Neuron (in vitro differentiated cells): Measurements from ENCODE around the gene NANS.

Source experiments
- H2AFZ ChIP-seq: one replicate; pipeline ENCODE4 v1.6.1; 2013; ENCODE audit warnings: low read depth, mild to moderate bottlenecking, inconsistent platforms, low read length, moderate library complexity
- H3K27me3 ChIP-seq: one replicate; pipeline ENCODE4 v1.6.1; 2013; ENCODE audit warnings: low read length; ENCODE audit not compliant: insufficient read depth
- H3K36me3 ChIP-seq: one replicate; pipeline ENCODE4 v1.6.1; 2013; ENCODE audit warnings: low read length; ENCODE audit not compliant: insufficient read depth
- H3K4me1 ChIP-seq: one replicate; pipeline ENCODE4 v1.6.1; 2013; ENCODE audit warnings: low read length; ENCODE audit not compliant: insufficient read depth
- H3K4me3 ChIP-seq: 2 replicates; pipeline ENCODE4 v1.5.1; 2013; ENCODE audit warnings: mild to moderate bottlenecking, low read length, moderate library complexity
- H3K9me3 ChIP-seq: one replicate; pipeline ENCODE4 v1.6.1; 2013; ENCODE audit warnings: low read length

The NANS gene

DNA sequence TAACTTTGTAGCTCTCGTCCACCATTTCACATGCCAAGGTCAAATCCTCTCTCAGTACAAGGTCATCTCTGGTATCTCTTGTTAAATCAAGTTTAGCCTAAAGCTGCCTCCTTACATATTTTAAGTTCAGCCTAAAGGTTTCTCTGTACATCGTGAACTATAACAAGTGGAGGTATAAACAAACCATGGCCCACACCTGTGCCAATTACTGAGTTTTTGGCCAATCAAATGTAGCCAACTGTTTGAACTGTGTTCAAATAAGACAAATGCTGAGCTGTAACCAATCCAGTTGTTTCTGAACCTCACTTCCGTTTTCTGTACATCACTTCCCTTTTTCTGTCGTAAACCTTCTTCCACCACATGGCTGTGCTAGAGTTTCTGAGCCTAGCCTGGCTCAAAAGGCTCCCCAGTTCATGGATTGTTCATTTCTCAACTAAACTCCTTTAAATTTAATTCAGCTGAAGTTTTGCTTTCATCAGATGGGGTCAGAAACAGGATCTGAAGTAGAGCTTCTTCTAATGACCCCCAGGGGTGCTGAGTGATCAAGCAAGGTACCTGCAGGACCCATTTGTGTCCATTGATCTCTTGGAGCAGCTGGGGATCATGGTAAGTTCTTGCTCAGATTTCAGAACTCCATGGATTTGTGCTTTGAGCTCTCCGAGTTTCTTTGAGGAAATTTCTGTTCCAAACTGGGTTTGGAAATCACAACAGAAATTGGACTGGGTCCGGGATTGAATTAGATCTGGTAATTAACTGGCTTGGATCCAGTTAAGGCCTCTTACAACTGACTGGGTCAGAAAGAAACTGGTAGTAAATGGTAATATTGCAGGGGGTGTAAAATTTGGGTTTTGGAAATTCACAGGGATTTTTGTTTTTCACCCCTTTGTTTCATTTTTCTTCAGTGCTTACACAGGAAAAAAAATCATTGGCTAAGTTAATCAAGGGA lies 11.0 kb upstream of the NANS start:
- no peak overlapping the region for H3K4me3 ChIP-seq
- no peaks in the 10 kb centered on the region for H3K9me3 ChIP-seq
- H3K27me3 ChIP-seq = no peaks in the 10 kb centered on the region
- peaks cover 3% of the 10 kb centered on the region for H3K4me1 ChIP-seq
- no peak overlapping the region for H2AFZ ChIP-seq
- H3K36me3 ChIP-seq = no peaks in the 10 kb centered on the region

DNA sequence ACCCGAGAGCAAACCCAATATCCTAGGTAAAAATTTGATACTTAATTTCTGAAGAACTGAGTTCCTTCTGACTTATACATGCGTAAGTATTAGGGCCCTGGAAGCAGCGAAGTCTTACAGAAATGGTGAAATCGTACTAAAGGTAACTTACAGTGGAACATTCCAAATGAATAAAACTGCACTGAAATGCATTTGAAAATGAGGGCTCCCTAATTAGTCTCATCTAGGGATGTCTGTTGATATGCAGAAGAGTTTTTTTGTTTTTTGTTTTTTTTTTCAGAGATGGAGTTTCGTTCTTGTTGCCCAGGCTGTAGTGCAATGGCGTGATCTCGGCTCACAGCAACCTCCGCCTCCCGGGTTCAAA lies 10.4 kb upstream of the NANS start:
- H2AFZ ChIP-seq = no peak overlapping the region
- no peaks in the 10 kb centered on the region for H3K9me3 ChIP-seq
- H3K4me1 ChIP-seq = peaks cover 3% of the 10 kb centered on the region
- no peaks in the 10 kb centered on the region for H3K27me3 ChIP-seq
- H3K36me3 ChIP-seq = no peaks in the 10 kb centered on the region
- H3K4me3 ChIP-seq = no peak overlapping the region

DNA sequence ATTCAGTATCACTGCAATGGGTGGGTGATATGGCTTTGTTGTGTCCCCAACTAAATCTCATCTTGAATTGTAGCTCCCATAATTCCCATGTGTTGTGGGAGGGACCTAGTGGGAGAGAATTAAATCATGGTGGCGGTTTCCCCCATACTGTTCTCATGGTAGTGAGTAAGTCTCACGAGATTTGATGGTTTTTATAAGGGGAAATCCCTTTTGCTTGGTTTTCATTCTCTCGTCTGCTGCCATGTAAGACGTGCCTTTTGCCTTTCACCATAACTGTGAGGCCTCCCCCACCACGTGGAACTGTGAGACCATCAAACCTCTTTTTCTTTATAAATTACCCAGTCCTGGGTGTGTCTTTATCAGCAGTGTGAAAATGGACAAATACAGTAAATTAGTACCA lies 9.5 kb upstream of the NANS start:
- Histone ChIP-seq H3K4me3 (no peak overlapping the region), H3K4me1 (peaks cover 3% of the 10 kb centered on the region), H3K9me3 (no peaks in the 10 kb centered on the region), H3K27me3 (peaks cover 7% of the 10 kb centered on the region), H2AFZ (no peak overlapping the region), H3K36me3 (no peaks in the 10 kb centered on the region)

DNA sequence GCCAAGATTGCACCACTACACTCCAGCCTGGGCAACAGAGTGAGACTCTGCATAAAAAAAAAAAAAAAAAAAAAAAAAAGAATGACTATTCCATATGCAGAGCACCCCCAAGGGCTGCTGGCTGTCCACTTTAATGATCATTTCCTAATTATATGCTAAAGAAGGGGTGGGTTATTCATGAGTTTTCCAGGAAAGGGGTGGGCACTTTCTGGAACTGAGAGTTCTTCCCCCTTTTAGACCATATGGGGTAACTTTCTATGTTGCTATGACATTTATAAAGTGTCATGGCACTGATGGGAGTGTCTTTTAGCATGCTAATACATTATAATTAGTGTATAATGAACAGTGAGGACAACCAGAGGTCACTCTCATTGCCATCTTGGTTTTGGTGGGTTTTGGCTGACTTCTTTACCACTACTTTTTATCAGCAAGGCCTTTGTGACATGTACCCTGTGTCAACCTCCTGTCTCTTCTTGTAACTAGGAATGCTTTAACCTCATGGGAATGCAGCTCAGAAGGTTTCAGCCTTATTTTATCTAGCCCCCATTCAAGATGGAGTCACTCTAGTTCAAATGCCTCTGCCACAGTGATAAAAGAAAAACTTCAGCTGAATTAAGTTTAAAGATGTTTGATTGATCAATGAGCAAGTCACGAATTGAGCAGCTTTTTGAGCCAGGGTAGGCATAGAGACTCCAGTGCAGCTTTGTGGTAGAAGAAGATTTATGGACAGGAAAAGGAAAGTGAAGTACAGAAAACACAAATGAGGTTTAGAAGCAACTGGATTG lies 7.1 kb upstream of the NANS start:
- Histone ChIP-seq H3K27me3 (peaks cover 18% of the 10 kb centered on the region), H3K9me3 (no peaks in the 10 kb centered on the region), H2AFZ (peak overlapping the region; percentile 40), H3K4me3 (no peak overlapping the region), H3K4me1 (peaks cover 3% of the 10 kb centered on the region), H3K36me3 (no peaks in the 10 kb centered on the region)

DNA sequence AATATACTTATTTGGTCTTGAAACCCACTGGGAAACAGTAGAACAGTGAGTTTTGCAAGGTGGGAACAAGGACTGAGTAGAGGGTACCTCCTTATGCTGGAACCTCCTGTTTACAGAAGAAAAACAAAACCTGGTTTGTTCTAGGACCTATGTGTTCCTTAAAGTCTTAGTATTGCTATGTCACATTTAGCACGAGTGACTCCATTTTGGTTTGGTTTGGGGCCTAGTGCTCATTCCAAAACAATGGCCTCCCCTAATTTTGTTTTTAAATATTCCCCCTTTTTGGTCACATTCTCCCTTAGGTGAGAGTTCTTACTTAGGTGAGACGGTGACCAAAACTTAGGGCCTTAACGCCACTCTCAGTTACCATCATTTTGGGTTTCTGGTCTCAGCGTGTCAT lies 6.2 kb upstream of the NANS start:
- no peaks in the 10 kb centered on the region for H3K36me3 ChIP-seq
- H3K4me3 ChIP-seq = no peak overlapping the region
- peaks cover 3% of the 10 kb centered on the region for H3K4me1 ChIP-seq
- H3K27me3 ChIP-seq = peaks cover 21% of the 10 kb centered on the region
- no peak overlapping the region for H2AFZ ChIP-seq
- H3K9me3 ChIP-seq = no peaks in the 10 kb centered on the region

DNA sequence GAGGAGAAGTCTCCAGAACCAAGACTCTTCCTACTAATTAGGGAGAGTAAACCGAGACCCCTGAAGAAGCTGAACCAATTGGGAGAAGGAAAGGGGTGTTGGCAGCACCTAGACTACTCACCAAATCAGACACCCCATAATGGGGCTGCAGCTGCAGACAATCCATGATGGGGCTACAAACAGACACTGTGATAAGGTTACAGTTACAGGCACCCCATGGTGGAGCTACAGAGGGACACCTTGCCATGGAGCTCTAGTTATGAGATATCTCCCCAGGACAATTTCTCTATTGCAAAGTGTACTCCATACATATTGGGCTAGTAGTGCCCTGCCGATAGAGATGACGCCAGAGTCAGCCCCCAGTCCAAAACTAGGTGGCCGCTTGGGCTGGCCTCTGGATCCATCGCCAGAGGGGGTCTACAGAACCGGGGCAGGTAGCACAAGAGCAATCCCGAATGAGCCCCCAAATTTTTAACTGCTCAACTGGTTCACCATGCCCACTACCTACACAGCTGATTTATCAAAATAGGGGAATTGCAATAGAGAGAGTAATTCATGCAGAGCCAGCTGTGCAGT lies 2.1 kb upstream of the NANS start:
- peaks cover 9% of the 10 kb centered on the region for H3K4me1 ChIP-seq
- no peaks in the 10 kb centered on the region for H3K9me3 ChIP-seq
- H3K36me3 ChIP-seq = no peaks in the 10 kb centered on the region
- no peak overlapping the region for H3K4me3 ChIP-seq
- peaks cover 21% of the 10 kb centered on the region for H3K27me3 ChIP-seq
- H2AFZ ChIP-seq = no peak overlapping the region

DNA sequence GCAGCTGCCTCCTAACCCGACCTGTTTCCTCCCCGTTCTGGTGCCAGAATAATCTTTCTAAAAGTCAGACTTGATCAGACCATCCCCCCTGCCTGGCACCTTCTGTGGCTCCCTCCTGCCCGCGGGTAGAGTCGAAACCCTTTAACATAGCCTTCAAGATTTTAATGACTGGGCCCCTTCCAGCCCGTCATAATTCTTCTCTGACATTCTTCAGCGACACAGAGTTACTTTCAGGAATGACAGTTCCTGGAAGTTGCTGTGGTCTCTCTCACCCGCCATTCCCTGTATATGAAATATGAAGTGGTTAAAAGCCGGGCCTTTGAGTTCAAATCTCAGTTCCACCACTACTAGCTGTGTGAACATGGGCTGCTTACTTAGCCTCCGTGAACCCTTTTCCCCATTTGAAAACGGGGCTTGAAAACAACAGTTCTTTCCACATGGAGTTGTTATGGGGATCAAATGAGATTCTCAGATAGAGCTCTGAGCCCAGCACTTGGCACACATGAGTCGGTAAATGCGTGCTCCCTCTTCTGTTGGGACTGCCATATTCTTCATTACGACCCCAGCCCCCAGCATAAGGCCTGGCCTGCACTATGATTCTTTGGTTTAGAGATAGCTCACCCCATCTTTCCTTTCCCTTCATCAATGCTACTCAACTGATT lies 737 bp downstream of the NANS start:
- peaks cover 6% of the 10 kb centered on the region for H3K4me1 ChIP-seq
- no peaks in the 10 kb centered on the region for H3K9me3 ChIP-seq
- H2AFZ ChIP-seq = peak overlapping the region; percentile 77
- H3K27me3 ChIP-seq = peaks cover 11% of the 10 kb centered on the region
- H3K4me3 ChIP-seq = peak overlapping the region; percentile 69
- H3K36me3 ChIP-seq = peaks cover 6% of the 10 kb centered on the region

DNA sequence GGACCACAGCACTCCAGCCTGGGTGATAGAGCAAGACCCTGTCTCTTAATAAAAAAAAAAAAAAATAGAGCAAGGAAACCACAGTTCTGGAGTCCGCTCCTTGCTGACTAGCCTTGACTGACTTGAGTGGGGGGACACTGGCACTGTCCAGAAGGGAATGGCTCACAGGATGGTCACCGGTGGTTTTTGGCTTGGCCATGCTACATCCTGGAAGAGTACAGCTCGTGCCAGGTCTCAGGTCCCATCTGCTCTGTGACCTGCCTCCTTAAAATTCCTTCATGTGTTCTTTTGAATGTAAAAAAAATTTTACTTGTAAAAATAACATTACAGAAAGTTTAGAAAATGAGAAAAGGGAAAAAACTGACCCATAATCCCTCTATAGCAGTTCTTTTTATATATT lies 5.6 kb downstream of the NANS start:
- H3K36me3 ChIP-seq = peaks cover 21% of the 10 kb centered on the region

DNA sequence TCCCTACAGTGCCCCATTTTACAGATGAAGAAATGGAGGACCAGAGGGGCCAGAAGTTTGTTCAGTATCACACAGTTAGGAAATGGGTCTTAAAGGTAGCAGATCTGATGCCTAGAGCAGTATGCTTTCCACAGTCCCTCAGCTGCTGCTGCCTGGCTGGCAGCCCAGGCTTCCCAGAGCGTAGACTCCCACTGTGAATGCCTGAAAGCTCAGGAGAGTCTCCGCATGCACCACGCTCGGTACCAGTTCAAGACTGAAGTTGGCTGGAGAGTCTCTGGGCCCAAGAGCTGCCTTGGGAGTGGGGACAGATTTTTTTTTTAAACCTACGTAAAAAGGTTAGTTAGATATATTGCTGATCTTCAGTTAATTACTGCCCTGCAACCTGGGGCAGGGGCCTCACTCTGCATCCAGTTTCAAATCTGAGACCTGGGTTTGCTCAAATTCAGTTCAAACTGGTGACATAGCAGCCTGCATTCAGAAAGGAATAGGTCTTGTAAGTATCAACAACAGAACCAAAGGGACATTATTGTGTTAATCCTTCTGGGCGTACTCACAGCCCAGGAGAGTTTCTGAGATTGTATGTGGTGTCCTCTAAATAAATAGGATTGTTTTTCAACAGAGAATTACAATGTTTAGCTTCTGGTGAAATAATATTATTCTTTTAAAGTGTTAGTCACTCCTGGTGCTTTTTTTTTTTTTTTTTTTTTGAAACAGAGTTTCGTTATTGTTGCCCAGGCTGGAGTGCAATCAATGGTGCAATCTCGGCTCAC lies 8.3 kb downstream of the NANS start:
- H3K36me3 ChIP-seq = peaks cover 21% of the 10 kb centered on the region

More for the DNA sequence above, 5.6 kb downstream of the NANS start:
- H3K4me3 ChIP-seq = no peak overlapping the region
- H3K27me3 ChIP-seq = no peaks in the 10 kb centered on the region
- no peaks in the 10 kb centered on the region for H3K9me3 ChIP-seq
- peaks cover 4% of the 10 kb centered on the region for H3K4me1 ChIP-seq
- H2AFZ ChIP-seq = no peak overlapping the region

DNA sequence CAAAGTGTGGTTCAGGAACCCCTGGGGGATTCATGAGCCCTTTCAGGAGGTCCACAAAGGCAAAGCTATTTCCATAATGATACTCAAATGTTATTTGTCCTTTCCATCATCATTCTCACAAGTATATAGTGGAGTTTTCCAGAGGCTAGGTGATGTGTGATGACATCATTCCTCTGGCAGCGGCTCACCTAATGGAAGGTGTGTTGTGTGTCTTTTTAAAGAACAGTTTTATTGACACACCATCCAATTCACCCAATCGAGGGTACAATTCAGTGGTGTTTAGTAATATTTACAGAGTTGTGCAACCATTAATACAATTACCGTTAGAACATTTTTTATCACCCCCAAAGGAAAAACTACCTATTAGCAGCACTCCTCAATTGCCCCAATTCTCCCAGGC lies 9.7 kb downstream of the NANS start:
- no peak overlapping the region for H3K4me3 ChIP-seq
- no peaks in the 10 kb centered on the region for H3K27me3 ChIP-seq
- no peaks in the 10 kb centered on the region for H3K9me3 ChIP-seq
- H2AFZ ChIP-seq = no peak overlapping the region
- H3K4me1 ChIP-seq = no peaks in the 10 kb centered on the region
- H3K36me3 ChIP-seq = peaks cover 15% of the 10 kb centered on the region

More for the DNA sequence above, 8.3 kb downstream of the NANS start:
- H3K4me3 ChIP-seq = no peak overlapping the region
- H3K27me3 ChIP-seq = no peaks in the 10 kb centered on the region
- H2AFZ ChIP-seq = no peak overlapping the region
- H3K9me3 ChIP-seq = no peaks in the 10 kb centered on the region
- H3K4me1 ChIP-seq = no peaks in the 10 kb centered on the region

DNA sequence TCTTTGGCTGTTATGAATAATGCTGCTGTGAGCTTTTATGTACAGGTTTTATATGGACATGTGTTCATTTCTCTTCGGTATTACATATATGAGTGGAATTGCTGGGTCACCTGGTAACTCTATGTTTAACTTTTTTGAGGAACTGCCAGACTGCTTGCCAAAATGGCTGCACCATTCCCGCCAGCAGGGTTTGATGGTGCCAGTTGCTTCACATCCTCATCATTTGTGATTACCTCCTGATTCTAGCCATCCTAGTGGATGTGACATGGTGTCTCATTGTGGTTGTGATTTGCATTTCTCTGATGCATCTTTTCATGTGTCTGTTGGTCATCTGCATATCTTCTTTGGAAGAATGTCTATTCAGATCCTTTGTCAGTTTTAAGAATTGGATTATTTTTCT lies 10.7 kb downstream of the NANS start:
- Histone ChIP-seq H3K27me3 (no peaks in the 10 kb centered on the region), H3K4me3 (no peak overlapping the region), H2AFZ (no peak overlapping the region), H3K36me3 (peaks cover 15% of the 10 kb centered on the region), H3K4me1 (no peaks in the 10 kb centered on the region), H3K9me3 (no peaks in the 10 kb centered on the region)

DNA sequence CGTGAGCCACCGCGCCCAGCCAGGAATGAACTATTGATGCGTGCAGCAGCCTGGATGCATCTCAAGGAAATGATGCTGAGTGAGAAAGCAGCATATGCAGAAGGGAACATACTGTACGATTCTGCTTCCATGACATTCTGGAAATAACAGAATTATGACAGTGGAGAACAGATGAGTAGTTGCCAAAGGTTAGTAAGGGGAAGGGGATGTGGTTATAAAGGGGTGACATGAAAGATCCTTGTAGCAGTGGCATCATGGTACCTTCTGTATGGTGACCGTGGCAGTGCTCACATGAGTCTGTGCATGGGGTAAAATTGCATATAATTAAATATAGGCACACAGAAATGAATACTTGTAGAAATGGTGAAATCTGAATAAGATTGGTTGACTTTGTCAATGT lies 13.0 kb downstream of the NANS start:
- Histone ChIP-seq H3K27me3 (no peaks in the 10 kb centered on the region), H2AFZ (no peak overlapping the region), H3K4me3 (no peak overlapping the region), H3K4me1 (no peaks in the 10 kb centered on the region), H3K9me3 (no peaks in the 10 kb centered on the region), H3K36me3 (peaks cover 9% of the 10 kb centered on the region)
